ENCODE measurements around the gene DIS3L2.

DNA sequence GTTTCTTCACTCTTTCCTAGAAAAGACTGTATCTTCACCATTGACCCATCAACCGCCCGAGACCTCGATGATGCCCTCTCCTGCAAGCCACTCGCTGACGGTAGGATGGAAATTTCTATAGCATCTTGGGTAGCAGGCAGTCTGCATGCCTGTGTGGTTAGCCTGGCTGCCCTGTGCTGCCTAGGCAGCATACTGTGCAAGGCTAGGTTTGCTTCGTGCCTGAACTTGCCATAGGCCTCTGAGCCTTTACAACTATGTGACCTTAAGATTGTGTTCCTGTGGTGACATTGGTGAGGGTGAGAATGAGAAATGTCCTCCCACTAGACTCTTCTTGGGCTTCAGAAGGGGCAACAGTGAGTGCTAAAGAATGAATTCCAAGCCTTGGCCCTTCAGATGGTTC is 248.8 kb downstream of the DIS3L2 start:
- TF ChIP-seq, protein P1, sequence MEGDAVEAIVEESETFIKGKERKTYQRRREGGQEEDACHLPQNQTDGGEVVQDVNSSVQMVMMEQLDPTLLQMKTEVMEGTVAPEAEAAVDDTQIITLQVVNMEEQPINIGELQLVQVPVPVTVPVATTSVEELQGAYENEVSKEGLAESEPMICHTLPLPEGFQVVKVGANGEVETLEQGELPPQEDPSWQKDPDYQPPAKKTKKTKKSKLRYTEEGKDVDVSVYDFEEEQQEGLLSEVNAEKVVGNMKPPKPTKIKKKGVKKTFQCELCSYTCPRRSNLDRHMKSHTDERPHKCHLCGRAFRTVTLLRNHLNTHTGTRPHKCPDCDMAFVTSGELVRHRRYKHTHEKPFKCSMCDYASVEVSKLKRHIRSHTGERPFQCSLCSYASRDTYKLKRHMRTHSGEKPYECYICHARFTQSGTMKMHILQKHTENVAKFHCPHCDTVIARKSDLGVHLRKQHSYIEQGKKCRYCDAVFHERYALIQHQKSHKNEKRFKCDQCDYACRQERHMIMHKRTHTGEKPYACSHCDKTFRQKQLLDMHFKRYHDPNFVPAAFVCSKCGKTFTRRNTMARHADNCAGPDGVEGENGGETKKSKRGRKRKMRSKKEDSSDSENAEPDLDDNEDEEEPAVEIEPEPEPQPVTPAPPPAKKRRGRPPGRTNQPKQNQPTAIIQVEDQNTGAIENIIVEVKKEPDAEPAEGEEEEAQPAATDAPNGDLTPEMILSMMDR (conservative IDR thresholded peaks at IDR 0.05; ENCODE audit: low read depth in 2 of 2): no peak
- no peak for TF ChIP-seq REST (IDR thresholded peaks at IDR 0.05; ENCODE audit: unreplicated experiment)
- TF ChIP-seq ZNF331 (CRISPR knock-in tag; IDR thresholded peaks at IDR 0.05; ENCODE audit: low read depth): no peak
- TF ChIP-seq POLR2AphosphoS5 (IDR thresholded peaks at IDR 0.05; ENCODE audit: low read depth): no peak
- no peak for TF ChIP-seq EZH2 (IDR thresholded peaks at IDR 0.05; ENCODE audit: low read depth, unreplicated experiment)
- no peak for TF ChIP-seq EZH2phosphoT487 (IDR thresholded peaks at IDR 0.05; ENCODE audit: unreplicated experiment)
- no peak for TF ChIP-seq JUNB (IDR thresholded peaks at IDR 0.05; ENCODE audit: unreplicated experiment)
- TF ChIP-seq NANOG (IDR thresholded peaks at IDR 0.05; ENCODE audit: borderline replicate concordance): no peak
- TF ChIP-seq, protein P2, sequence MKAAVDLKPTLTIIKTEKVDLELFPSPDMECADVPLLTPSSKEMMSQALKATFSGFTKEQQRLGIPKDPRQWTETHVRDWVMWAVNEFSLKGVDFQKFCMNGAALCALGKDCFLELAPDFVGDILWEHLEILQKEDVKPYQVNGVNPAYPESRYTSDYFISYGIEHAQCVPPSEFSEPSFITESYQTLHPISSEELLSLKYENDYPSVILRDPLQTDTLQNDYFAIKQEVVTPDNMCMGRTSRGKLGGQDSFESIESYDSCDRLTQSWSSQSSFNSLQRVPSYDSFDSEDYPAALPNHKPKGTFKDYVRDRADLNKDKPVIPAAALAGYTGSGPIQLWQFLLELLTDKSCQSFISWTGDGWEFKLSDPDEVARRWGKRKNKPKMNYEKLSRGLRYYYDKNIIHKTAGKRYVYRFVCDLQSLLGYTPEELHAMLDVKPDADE (IDR thresholded peaks at IDR 0.05): no peak
- TF ChIP-seq ZNF114 (CRISPR knock-in tag; IDR thresholded peaks at IDR 0.05): no peak
